RWPE2 (cell line): Measurements from ENCODE around the gene MACROD2.
A peak's percentile ranks its signal among the peaks of the same experiment; 100 is the strongest.

Experiments
- ATAC-seq: fragments of 200-7000 bp; cut with Tn5 transposase; 3 replicates; pipeline ENCODE4 v1.9.1; 2021; ENCODE audit warnings: low read depth
- DNase-seq: peaks from one replicate; pipeline ENCODE4 v3.0.0-alpha.2; 2020; ENCODE audit warnings: low spot score
- H3K27ac ChIP-seq: fragments of 450-650 bp; 2 replicates; pipeline ENCODE4 v1.5.1; 2017; ENCODE audit warnings: mild to moderate bottlenecking; ENCODE audit not compliant: poor library complexity, severe bottlenecking
- H3K27me3 ChIP-seq: fragments of 250-450 bp; sonication (Bioruptor Pico); 2 replicates; pipeline ENCODE4 v1.5.1; 2021; ENCODE audit warnings: mild to moderate bottlenecking, moderate library complexity; ENCODE audit not compliant: insufficient read depth, poor library complexity, severe bottlenecking
- H3K36me3 ChIP-seq: fragments of 250-450 bp; sonication (Bioruptor Pico); 2 replicates; pipeline ENCODE4 v1.5.1; 2020; ENCODE audit warnings: low read depth, mild to moderate bottlenecking, moderate library complexity
- H3K4me1 ChIP-seq: fragments of 250-450 bp; sonication (Bioruptor Pico); 2 replicates; pipeline ENCODE4 v1.5.1; 2021; ENCODE audit warnings: mild to moderate bottlenecking, moderate library complexity; ENCODE audit not compliant: insufficient read depth, poor library complexity, severe bottlenecking
- H3K4me3 ChIP-seq: fragments of 250-450 bp; sonication (Bioruptor Pico); 2 replicates; pipeline ENCODE4 v1.5.1; 2021; ENCODE audit warnings: mild to moderate bottlenecking, moderate library complexity; ENCODE audit not compliant: severe bottlenecking
- H3K9me3 ChIP-seq: fragments of 250-450 bp; sonication (Bioruptor Pico); 2 replicates; pipeline ENCODE4 v1.5.1; 2021; ENCODE audit warnings: mild to moderate bottlenecking, moderate library complexity; ENCODE audit not compliant: severe bottlenecking
- CTCF ChIP-seq: fragments of 450-650 bp; IDR thresholded peaks from one replicate; pipeline ENCODE4 v1.5.1; 2017; ENCODE audit warnings: mild to moderate bottlenecking, moderate library complexity; ENCODE audit not compliant: poor library complexity, severe bottlenecking

MACROD2 gene

GRCh38 chr20:14489544-14489943 lies 494.2 kb downstream of the MACROD2 start:
- DNase-seq (no peak), ATAC-seq (no peak)
- no peak for TF ChIP-seq CTCF

DNA sequence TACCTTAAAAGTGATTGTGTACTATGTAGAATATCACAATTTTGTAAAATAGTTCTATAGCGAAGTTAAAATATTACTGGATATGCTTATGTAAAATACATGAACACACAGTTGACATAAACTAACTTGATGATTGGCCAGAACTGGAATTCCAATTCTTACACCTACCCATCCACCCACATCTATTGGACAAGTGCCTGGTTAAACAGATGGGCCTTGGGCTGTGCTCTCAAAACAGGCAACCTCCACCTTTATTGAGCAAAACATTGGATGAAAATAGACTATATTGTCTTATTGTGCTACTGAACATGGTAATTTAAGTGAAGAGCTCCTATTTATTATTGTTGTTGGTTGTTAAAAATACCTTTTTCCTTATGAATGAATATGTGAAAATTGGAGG lies 496.1 kb downstream of the MACROD2 start:
- no peaks in the 10 kb centered on the region for H3K4me1 ChIP-seq
- ATAC-seq, result no peak

More at GRCh38 chr20:14489544-14489943, 494.2 kb downstream of the MACROD2 start:
- Histone ChIP-seq H3K9me3 (no peaks in the 10 kb centered on the region), H3K4me1 (no peaks in the 10 kb centered on the region), H3K36me3 (no peaks in the 10 kb centered on the region), H3K27me3 (no peaks in the 10 kb centered on the region), H3K4me3 (no peak overlapping the region), H3K27ac (no peak overlapping the region)

GRCh38 chr20:14493408-14493807 lies 498.1 kb downstream of the MACROD2 start:
- no peaks in the 10 kb centered on the region for H3K27me3 ChIP-seq
- no peak for TF ChIP-seq CTCF
- no peaks in the 10 kb centered on the region for H3K36me3 ChIP-seq
- DNase-seq, result no peak
- no peaks in the 10 kb centered on the region for H3K9me3 ChIP-seq
- no peak overlapping the region for H3K4me3 ChIP-seq
- no peak for ATAC-seq
- H3K4me1 ChIP-seq, result no peaks in the 10 kb centered on the region
- no peak overlapping the region for H3K27ac ChIP-seq

More for the DNA sequence above, 496.1 kb downstream of the MACROD2 start:
- no peak for DNase-seq
- no peak overlapping the region for H3K27ac ChIP-seq
- H3K36me3 ChIP-seq, result no peaks in the 10 kb centered on the region
- no peaks in the 10 kb centered on the region for H3K9me3 ChIP-seq
- H3K4me3 ChIP-seq, result no peak overlapping the region
- no peak for TF ChIP-seq CTCF
- no peaks in the 10 kb centered on the region for H3K27me3 ChIP-seq

- no peak for TF ChIP-seq CTCF
- no peak overlapping the region for H3K4me3 ChIP-seq
- no peak for DNase-seq
- ATAC-seq, result no peak
- H3K4me1 ChIP-seq, result no peaks in the 10 kb centered on the region
- H3K27ac ChIP-seq, result no peak overlapping the region
- H3K9me3 ChIP-seq, result no peaks in the 10 kb centered on the region
- no peaks in the 10 kb centered on the region for H3K27me3 ChIP-seq
- no peaks in the 10 kb centered on the region for H3K36me3 ChIP-seq
These were observed 499.0 kb downstream of the MACROD2 start for GRCh38 chr20:14494355-14494754.

GRCh38 chr20:14495066-14495465 lies 499.8 kb downstream of the MACROD2 start:
- Histone ChIP-seq H3K36me3 (no peaks in the 10 kb centered on the region), H3K9me3 (no peaks in the 10 kb centered on the region), H3K27ac (no peak overlapping the region), H3K4me1 (no peaks in the 10 kb centered on the region), H3K4me3 (no peak overlapping the region), H3K27me3 (no peaks in the 10 kb centered on the region)
- no peak for DNase-seq
- no peak for TF ChIP-seq CTCF
- peak; percentile 31; the same call in 1 of the 3 replicates for ATAC-seq
